GM12878 (cell line): ENCODE measurements around the gene PPBP. TPM values are rescaled to one million over a fixed set of nuclear protein-coding genes. Genes with fewer than 3 reads are reported as not detected.

Source experiments
- ATAC-seq: fragments of 200-7000 bp; cut with Tn5 transposase; 3 replicates; pipeline ENCODE4 v1.9.1; 2020; ENCODE audit warnings: mild to moderate bottlenecking, moderate library complexity
- BruUV-seq: library from RNA; stranded (reverse); fragments of 400-500 nt; replicated peaks from 2 replicates; lab custom pipeline; 2021; lab: Mats Ljungman, UMichigan
- CTCF ChIA-PET: fragments of 300-600 bp; sonication (Branson Sonifier 250); formaldehyde crosslinking; extraction: SDS; loops from one replicate; lab custom pipeline; 2021; ENCODE audit warnings: inconsistent platforms; lab: Yijun Ruan, JAX
- POLR2A ChIA-PET: fragments of 350-600 bp; formaldehyde crosslinking; extraction: SDS; loops from one replicate; lab custom pipeline; 2021; ENCODE audit warnings: inconsistent platforms; lab: Charles Lee
- RAD21 ChIA-PET: fragments of 300-600 bp; sonication (Branson Sonifier 250); formaldehyde crosslinking; loops from one replicate; lab custom pipeline; 2023; ENCODE audit warnings: antibody characterized with exemption; ENCODE audit not compliant: unreplicated experiment; lab: Charles Lee
- SMC1A ChIA-PET: fragments of 300-600 bp; sonication (Branson Sonifier 250); formaldehyde crosslinking; loops from one replicate; lab custom pipeline; 2023; ENCODE audit not compliant: unreplicated experiment, uncharacterized antibody; lab: Charles Lee
- DNase-seq: peaks from one replicate; pipeline ENCODE4 v3.0.0-alpha.2; 2011; ENCODE audit warnings: low read depth, low spot score
- FAIRE-seq: peaks from 3 replicates; lab custom pipeline; 2011; peaks lifted over from hg19 to GRCh38; lab: Jason Lieb, UNC
- H2AFZ ChIP-seq: 2 replicates; pipeline ENCODE4 v1.6.0; 2011; ENCODE audit warnings: low read depth, low read length, control low read depth; ENCODE audit not compliant: control insufficient read depth
- H3K27ac ChIP-seq: 2 replicates; pipeline ENCODE4 v1.5.1; 2011; ENCODE audit warnings: control low read depth; ENCODE audit not compliant: control insufficient read depth, insufficient read depth
- H3K27me3 ChIP-seq, 2 experiments: replicated peaks in 1 of 2; 2 replicates each; pipeline versions ENCODE4 v1.6.0 to v1.6.1; 2011; ENCODE audit warnings: low read length in 1 of 2; ENCODE audit not compliant: control insufficient read depth in 2 of 2, insufficient read depth in 2 of 2
- H3K36me3 ChIP-seq, 2 experiments: 2 replicates each; pipeline ENCODE4 v1.5.1; 2011; ENCODE audit warnings: low read length in 1 of 2; ENCODE audit not compliant: control insufficient read depth in 2 of 2, insufficient read depth in 2 of 2
- H3K4me1 ChIP-seq: 2 replicates; pipeline ENCODE4 v1.6.1; 2011; ENCODE audit warnings: mild to moderate bottlenecking, low read length, moderate library complexity, mixed read lengths; ENCODE audit not compliant: control insufficient read depth, insufficient read depth
- H3K4me2 ChIP-seq: 2 replicates; pipeline ENCODE4 v1.6.0; 2011; ENCODE audit warnings: control low read depth; ENCODE audit not compliant: control insufficient read depth, insufficient read depth
- H3K4me3 ChIP-seq: fragments of 200-600 bp; sonication (generic); 2 replicates; pipeline ENCODE4 v1.5.1; 2016
- H3K79me2 ChIP-seq: 2 replicates; pipeline ENCODE4 v1.6.0; 2011; ENCODE audit warnings: low read length; ENCODE audit not compliant: control insufficient read depth, insufficient read depth
- H3K9ac ChIP-seq: 2 replicates; pipeline ENCODE4 v1.8.0; 2011; ENCODE audit warnings: low read length, control low read depth, mixed read lengths; ENCODE audit not compliant: control insufficient read depth, insufficient read depth
- H3K9me3 ChIP-seq: replicated peaks from 3 replicates; pipeline ENCODE4 v1.5.1; 2011; ENCODE audit warnings: mild to moderate bottlenecking, low read length; ENCODE audit not compliant: control insufficient read depth, insufficient read depth
- H4K20me1 ChIP-seq: 2 replicates; pipeline ENCODE4 v1.6.0; 2011; ENCODE audit not compliant: control insufficient read depth, insufficient read depth
- ATF3 ChIP-seq: IDR thresholded peaks from 2 replicates; pipeline ENCODE4 v1.6.1; 2011; ENCODE audit warnings: low read depth, mild to moderate bottlenecking, low read length, moderate library complexity, borderline replicate concordance; ENCODE audit errors: extremely low read depth
- DPF2 ChIP-seq: fragments of 450-650 bp; IDR thresholded peaks from 2 replicates; pipeline ENCODE4 v1.6.1; 2017; ENCODE audit warnings: mild to moderate bottlenecking
- PAX8 ChIP-seq: fragments of 450-650 bp; IDR thresholded peaks from 2 replicates; pipeline ENCODE4 v1.6.1; 2017; ENCODE audit warnings: mild to moderate bottlenecking, moderate library complexity
- SMAD1 ChIP-seq: fragments of 450-650 bp; IDR thresholded peaks from 2 replicates; pipeline ENCODE4 v1.6.1; 2018; ENCODE audit warnings: mild to moderate bottlenecking, low read depth; ENCODE audit not compliant: partially characterized antibody
- SPI1 ChIP-seq: IDR thresholded peaks from 2 replicates; pipeline ENCODE4 v1.6.1; 2011; ENCODE audit warnings: low read depth, mild to moderate bottlenecking, low read length, moderate library complexity, borderline replicate concordance; ENCODE audit not compliant: insufficient read depth
- WGBS: methylation state at CpG from one replicate; pipeline ENCODE4 v1.1.6; 2016; ENCODE audit warnings: low lambda C conversion rate; ENCODE audit not compliant: insufficient replicate concordance, insufficient coverage; ENCODE audit errors: missing lambda C conversion rate; 5-methylcytosine and 5-hydroxymethylcytosine counted together
- in situ Hi-C: fragments of 300-500 bp; cut with MboI; formaldehyde crosslinking; loops from 9 replicates; pipeline ENCODE4 v1.14.3; 2018; ENCODE audit warnings: mixed read lengths
- intact Hi-C: fragments of 100-400 bp; cut with micrococcal nuclease; formaldehyde crosslinking; loops from one replicate; pipeline ENCODE4 v1.14.2; 2022; ENCODE audit not compliant: unreplicated experiment
- polyA plus RNA-seq, 11 experiments: library from polyadenylated mRNA; depleted of rRNA in 4 of 11; unstranded in 6 of 11; stranded (reverse) in 5 of 11; fragments of >200 nt; fragmentation: Nextera tagmentation in 4 of 11; fragmentation: Illumina TruSeq in 1 of 11; extraction: Ambion mirVana in 4 of 11; extraction: Trizol in 1 of 11; gene quantifications; 1 replicate in 1 of 11; 2 replicates in 10 of 11; pipeline versions ENCODE4 v1.2.1 to v1.2.3, GENCODE V29; 2011 to 2016; ENCODE audit warnings: inconsistent platforms in 2 of 11, missing spikeins in 2 of 11, low read depth in 1 of 11
- total RNA-seq, 4 experiments: library from RNA; depleted of rRNA in 3 of 4; stranded (reverse); fragments of >200 nt in 3 of 4; fragmentation: Illumina TruSeq in 1 of 4; extraction: Trizol in 1 of 4; gene quantifications; 2 replicates each; pipeline versions ENCODE4 v1.2.1 to v1.2.3, GENCODE V29; 2013 to 2021

The PPBP gene
- total and polyA plus RNA-seq, 10 of the 15 experiments (the other 5 are each of a cell fraction or from before 2014, with no cell fraction given) = not detected

GRCh38 chr4:74006009-74006476 lies 18.1 kb upstream of the PPBP start:
- H3K4me2 ChIP-seq = no peak overlapping the region
- POLR2A ChIA-PET = no interaction called here
- FAIRE-seq = no peak

GRCh38 chr4:74005528-74005927 lies 17.5 kb upstream of the PPBP start:
- DNase-seq = no peak
- H3K9ac ChIP-seq = no peak overlapping the region
- H3K4me1 ChIP-seq = no peaks in the 10 kb centered on the region
- no peak overlapping the region for H3K4me2 ChIP-seq
- no peak for ATAC-seq
- no peaks in the 10 kb centered on the region for H3K9me3 ChIP-seq
- in situ Hi-C loops = no loop called here
- H3K36me3 ChIP-seq = no peaks in the 10 kb centered on the region
- ChIA-PET SMC1A (no interaction called here), POLR2A (no interaction called here), CTCF (no interaction called here), RAD21 (no interaction called here)
- no peaks in the 10 kb centered on the region for H4K20me1 ChIP-seq
- WGBS = 31% methylated on average over 3 of the region's 3 CpGs
- no peak overlapping the region for H3K27ac ChIP-seq
- no TSS peak for BruUV-seq
- TF ChIP-seq PAX8 (no peak), DPF2 (no peak), SPI1 (no peak), SMAD1 (no peak)
- H3K4me3 ChIP-seq = no peak overlapping the region
- H3K79me2 ChIP-seq = no peaks in the 10 kb centered on the region
- H2AFZ ChIP-seq = no peak overlapping the region
- no peaks in the 10 kb centered on the region; a peak in 1 of 4 replicates for H3K27me3 ChIP-seq
- intact Hi-C loops = no loop called here
- FAIRE-seq = no peak

More at GRCh38 chr4:74006009-74006476, 18.1 kb upstream of the PPBP start:
- Histone ChIP-seq H3K4me1 (no peaks in the 10 kb centered on the region), H3K9ac (no peak overlapping the region), H3K36me3 (no peaks in the 10 kb centered on the region), H4K20me1 (no peaks in the 10 kb centered on the region), H3K27ac (no peak overlapping the region), H3K4me3 (no peak overlapping the region), H2AFZ (no peak overlapping the region), H3K27me3 (no peaks in the 10 kb centered on the region), H3K9me3 (no peaks in the 10 kb centered on the region), H3K79me2 (no peaks in the 10 kb centered on the region)
- BruUV-seq = no TSS peak
- ATAC-seq = peak; percentile 70
- no peak for TF ChIP-seq ATF3
- WGBS = 14% methylated on average over 2 of the region's 2 CpGs
- in situ Hi-C loops (no loop called here), intact Hi-C loops (no loop called here)
- no peak for DNase-seq
- ChIA-PET CTCF (no interaction called here), SMC1A (interaction anchor here (2.1 kb wide), 1 partner anchor 10 kb away, joined by 10 read pairs; no protein-coding TSS in a partner anchor), RAD21 (no interaction called here)
